DOHH2 (cell line): ENCODE measurements around the gene TRIP10.

ENCODE experiments used
- CTCF ChIP-seq: fragments of 200-600 bp; sonication (generic); IDR thresholded peaks from one replicate; pipeline ENCODE4 v1.5.1; 2014; ENCODE audit warnings: antibody characterized with exemption, mild to moderate bottlenecking, low read depth, low read length; ENCODE audit not compliant: poor library complexity, severe bottlenecking
- EZH2phosphoT487 ChIP-seq: fragments of 200-600 bp; sonication (generic); IDR thresholded peaks from 2 replicates; pipeline ENCODE4 v1.6.1; 2017; ENCODE audit warnings: borderline replicate concordance, mild to moderate bottlenecking, antibody characterized with exemption, low read length, moderate library complexity, mixed read lengths

DNA sequence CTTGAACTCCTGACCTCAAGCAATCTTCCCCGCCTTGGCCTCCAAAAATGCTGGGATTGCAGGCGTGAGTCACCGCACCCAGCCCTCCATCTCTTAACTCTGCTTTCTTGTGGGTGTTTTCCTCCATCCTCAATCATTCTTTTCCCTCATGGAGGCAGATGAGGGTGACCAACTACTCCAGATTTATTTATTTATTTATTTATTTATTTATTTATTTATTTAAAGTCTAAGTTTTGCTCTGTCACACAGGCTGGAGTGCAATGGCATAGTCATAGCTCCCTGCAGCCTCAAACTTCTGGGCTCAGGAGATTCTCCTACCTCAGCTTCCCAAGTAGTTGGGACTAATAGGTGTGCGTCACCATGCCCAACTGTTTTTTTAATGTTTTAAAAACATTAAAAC is 47.9 kb downstream of the TRIP10 start:
- TF ChIP-seq CTCF (no peak), EZH2phosphoT487 (no peak)
